GM19455 (cell line): ENCODE measurements around the gene PLA2G4F.

ENCODE experiments used
- ATAC-seq: cut with Tn5 transposase; IDR thresholded peaks from one replicate; pipeline ENCODE4 v1.9.1; 2021; ENCODE audit not compliant: unreplicated experiment

Gene PLA2G4F

GRCh38 chr15:42156243-42156922 is at the start of gene PLA2G4F:
Gene PLA2G4F, minus strand, starts transcription at chr15:42156636. Its CDS starts 87 bp downstream, at chr15:42156549.
- ATAC-seq, result no peak

- ATAC-seq, result no peak
Observed at GRCh38 chr15:42203891-42204290, 47.5 kb upstream of the PLA2G4F start.

- no peak for ATAC-seq
Observed at GRCh38 chr15:42202653-42203052, 46.2 kb upstream of the PLA2G4F start.

GRCh38 chr15:42201801-42202200 is 45.4 kb upstream of the PLA2G4F start:
- no peak for ATAC-seq

GRCh38 chr15:42199126-42199525 is 42.7 kb upstream of the PLA2G4F start:
- ATAC-seq, result no peak

GRCh38 chr15:42198516-42198915 is 42.1 kb upstream of the PLA2G4F start:
- ATAC-seq, result no peak

- ATAC-seq, result no peak
Observed at GRCh38 chr15:42194513-42194912, 38.1 kb upstream of the PLA2G4F start.

GRCh38 chr15:42193383-42193782 is 36.9 kb upstream of the PLA2G4F start:
- no peak for ATAC-seq

GRCh38 chr15:42191610-42192346 is 35.3 kb upstream of the PLA2G4F start:
- no peak for ATAC-seq

GRCh38 chr15:42190370-42190769 is 33.9 kb upstream of the PLA2G4F start:
- no peak for ATAC-seq

GRCh38 chr15:42185801-42186200 is 29.4 kb upstream of the PLA2G4F start:
- no peak for ATAC-seq

GRCh38 chr15:42184736-42185135 is 28.3 kb upstream of the PLA2G4F start:
- no peak for ATAC-seq

GRCh38 chr15:42184296-42184695 is 27.9 kb upstream of the PLA2G4F start:
- ATAC-seq, result no peak

GRCh38 chr15:42182961-42183360 is 26.5 kb upstream of the PLA2G4F start:
- ATAC-seq, result no peak

- ATAC-seq, result no peak
Observed at GRCh38 chr15:42182328-42182886, 26.0 kb upstream of the PLA2G4F start.

- no peak for ATAC-seq
Observed at GRCh38 chr15:42178056-42178455, 21.6 kb upstream of the PLA2G4F start.

- no peak for ATAC-seq
Observed at GRCh38 chr15:42175671-42176070, 19.2 kb upstream of the PLA2G4F start.

GRCh38 chr15:42172475-42172874 is 16.0 kb upstream of the PLA2G4F start:
- ATAC-seq, result no peak

- no peak for ATAC-seq
Observed at GRCh38 chr15:42171795-42172194, 15.4 kb upstream of the PLA2G4F start.

GRCh38 chr15:42171122-42171521 is 14.7 kb upstream of the PLA2G4F start:
- ATAC-seq, result no peak

GRCh38 chr15:42166225-42166940 is 9.9 kb upstream of the PLA2G4F start:
- no peak for ATAC-seq

- ATAC-seq, result no peak
Observed at GRCh38 chr15:42165106-42165505, 8.7 kb upstream of the PLA2G4F start.
